Brain microvascular endothelial cell (primary cell): Measurements from ENCODE around the gene SIX5.
A peak's percentile ranks its signal among the peaks of the same experiment; 100 is the strongest.

ENCODE experiments used
- DNase-seq: peaks from one replicate; pipeline ENCODE4 v3.0.0-alpha.2; 2020
- H3K27ac ChIP-seq: fragments of 250-450 bp; sonication (Bioruptor Pico); 2 replicates; pipeline ENCODE4 v1.5.1; 2020; ENCODE audit warnings: mild to moderate bottlenecking, moderate library complexity
- H3K27me3 ChIP-seq: fragments of 250-450 bp; sonication (Bioruptor Pico); replicated peaks from 2 replicates; pipeline ENCODE4 v1.5.1; 2020; ENCODE audit warnings: mild to moderate bottlenecking
- H3K36me3 ChIP-seq: fragments of 250-450 bp; sonication (Bioruptor Pico); replicated peaks from 2 replicates; pipeline ENCODE4 v1.5.1; 2020; ENCODE audit warnings: mild to moderate bottlenecking
- H3K4me3 ChIP-seq: 2 replicates; pipeline ENCODE4 v1.5.1; 2011; ENCODE audit warnings: low read depth, mild to moderate bottlenecking, control low read depth, low read length, moderate library complexity
- CTCF ChIP-seq: IDR thresholded peaks from 2 replicates; pipeline ENCODE4 v1.5.1; 2011; ENCODE audit warnings: low read depth, mild to moderate bottlenecking, moderate library complexity, low read length, control low read depth, inconsistent platforms; ENCODE audit errors: missing control alignments
- in situ Hi-C: cut with HindIII; loops from 2 replicates; pipeline ENCODE4 v1.10.0; 2017; ENCODE audit warnings: low sequenced_read_pairs, low pct_ligation_motif_present

SIX5 gene

GRCh38 chr19:45794627-45795026 is 25.6 kb upstream of the SIX5 start:
- H3K36me3 ChIP-seq: peaks cover 10% of the 10 kb centered on the region
- no peak for DNase-seq
- no peak for TF ChIP-seq CTCF
- H3K27ac ChIP-seq: no peak overlapping the region
- in situ Hi-C loops: no loop called here
- no peaks in the 10 kb centered on the region for H3K27me3 ChIP-seq
- H3K4me3 ChIP-seq: no peak overlapping the region

GRCh38 chr19:45793876-45794275 is 24.8 kb upstream of the SIX5 start:
- Histone ChIP-seq H3K27ac (no peak overlapping the region), H3K27me3 (no peaks in the 10 kb centered on the region), H3K4me3 (no peak overlapping the region), H3K36me3 (peaks cover 17% of the 10 kb centered on the region)
- TF ChIP-seq CTCF: no peak
- in situ Hi-C loops: no loop called here
- no peak for DNase-seq

- no peak for DNase-seq
- peaks cover 22% of the 10 kb centered on the region for H3K36me3 ChIP-seq
- H3K4me3 ChIP-seq: peak overlapping the region; percentile 22
- in situ Hi-C loops: no loop called here
- no peaks in the 10 kb centered on the region for H3K27me3 ChIP-seq
- no peak overlapping the region for H3K27ac ChIP-seq
- TF ChIP-seq CTCF: no peak
Measured at GRCh38 chr19:45793178-45793564, 24.1 kb upstream of the SIX5 start.

GRCh38 chr19:45792470-45793177 is 23.6 kb upstream of the SIX5 start, which contains the start of gene DMWD:
Gene DMWD, minus strand, starts transcription at chr19:45792845. Its CDS starts 89 bp downstream, at chr19:45792756.
- peak; percentile 99 for DNase-seq
- Histone ChIP-seq H3K27ac (peak within 1 kb of the TSS; percentile 75), H3K4me3 (peak within 1 kb of the TSS; percentile 88), H3K27me3 (no peaks in the 10 kb centered on the region), H3K36me3 (peaks cover 24% of the 10 kb centered on the region)
- no peak for TF ChIP-seq CTCF
- in situ Hi-C loops: no loop called here

- in situ Hi-C loops: no loop called here
- Histone ChIP-seq H3K36me3 (peaks cover 31% of the 10 kb centered on the region), H3K27me3 (no peaks in the 10 kb centered on the region), H3K4me3 (peak overlapping the region; percentile 88), H3K27ac (peak overlapping the region; percentile 75)
- no peak for TF ChIP-seq CTCF
- DNase-seq: no peak
Measured at GRCh38 chr19:45791744-45792469, 22.9 kb upstream of the SIX5 start.

GRCh38 chr19:45790942-45791341 is 21.9 kb upstream of the SIX5 start:
- Histone ChIP-seq H3K27ac (no peak overlapping the region), H3K27me3 (no peaks in the 10 kb centered on the region), H3K36me3 (peaks cover 41% of the 10 kb centered on the region), H3K4me3 (peak overlapping the region; percentile 88)
- DNase-seq: no peak
- in situ Hi-C loops: no loop called here
- no peak for TF ChIP-seq CTCF
